ENCODE results near the gene ERCC2. TPM values are rescaled to one million over a fixed set of nuclear protein-coding genes. Genes with fewer than 3 reads are reported as not detected.

Gene ERCC2
- total and polyA plus RNA-seq, 7 donors, result 4.2 to 12.9 (median 9.7) TPM

- intact Hi-C loops (cut with DNase I), result no loop called here
- Histone ChIP-seq H3K4me3 (no peak overlapping the region), H3K27ac (no peak overlapping the region), H3K36me3 (no peaks in the 10 kb centered on the region), H3K9me3 (no peaks in the 10 kb centered on the region), H3K27me3 (peaks cover under 1 to 9% (median 7%) of the 10 kb centered on the region in 3 donors), H3K4me1 (peaks cover 0 to 8% (median 2%) of the 10 kb centered on the region in 4 donors)
- DNase-seq, result no peak
- 83 to 90% methylated on average over 1 of the region's 1 CpG for WGBS, 2 donors
- TF ChIP-seq EP300 (IDR thresholded peaks at IDR 0.05), result no peak
- TF ChIP-seq POLR2A (IDR thresholded peaks at IDR 0.05), result no peak
- no peak for TF ChIP-seq POLR2AphosphoS5 (IDR thresholded peaks at IDR 0.05)
- TF ChIP-seq CTCF (IDR thresholded peaks at IDR 0.05), result no peak
These were observed 9.7 kb upstream of the ERCC2 start for GRCh38 chr19:45380107-45380506.

- intact Hi-C loops (cut with DNase I), result no loop called here
- Histone ChIP-seq H3K4me3 (no peak overlapping the region), H3K27ac (peak overlapping the region in 1 of 4 donors; percentile 36), H3K27me3 (no peaks in the 10 kb centered on the region), H3K9me3 (no peaks in the 10 kb centered on the region), H3K4me1 (peaks cover 0 to 10% (median 2%) of the 10 kb centered on the region in 4 donors), H3K36me3 (no peaks in the 10 kb centered on the region)
- DNase-seq, result peak; percentile 82
- TF ChIP-seq CTCF (IDR thresholded peaks at IDR 0.05), result no peak
- no peak for TF ChIP-seq POLR2A (IDR thresholded peaks at IDR 0.05)
- no peak for TF ChIP-seq EP300 (IDR thresholded peaks at IDR 0.05)
- no peak for TF ChIP-seq POLR2AphosphoS5 (IDR thresholded peaks at IDR 0.05)
- 70 to 78% methylated on average over 13 of the region's 13 CpGs for WGBS, 2 donors
These were observed 5.8 kb upstream of the ERCC2 start for GRCh38 chr19:45376045-45376724.

GRCh38 chr19:45368737-45369340 lies 1.5 kb downstream of the ERCC2 start:
- H3K36me3 ChIP-seq, result peaks cover 0 to 11% (median 1%) of the 10 kb centered on the region in 4 donors
- peaks cover 0 to 18% (median 7%) of the 10 kb centered on the region in 4 donors for H3K4me1 ChIP-seq
- 95 to 96% methylated on average over 11 of the region's 11 CpGs for WGBS, 2 donors
- intact Hi-C loops (cut with DNase I), result no loop called here
- TF ChIP-seq POLR2A (IDR thresholded peaks at IDR 0.05) (no peak), POLR2AphosphoS5 (IDR thresholded peaks at IDR 0.05) (no peak), CTCF (IDR thresholded peaks at IDR 0.05) (no peak), EP300 (IDR thresholded peaks at IDR 0.05) (no peak)
- no peaks in the 10 kb centered on the region for H3K9me3 ChIP-seq
- H3K27ac ChIP-seq, result no peak overlapping the region
- H3K27me3 ChIP-seq, result no peaks in the 10 kb centered on the region
- no peak for DNase-seq
- H3K4me3 ChIP-seq, result no peak overlapping the region

- peaks cover 0 to 15% (median 3%) of the 10 kb centered on the region in 4 donors for H3K36me3 ChIP-seq
- peaks cover 0 to 18% (median 7%) of the 10 kb centered on the region in 4 donors for H3K4me1 ChIP-seq
- TF ChIP-seq POLR2AphosphoS5 (IDR thresholded peaks at IDR 0.05) (no peak), POLR2A (IDR thresholded peaks at IDR 0.05) (no peak), CTCF (IDR thresholded peaks at IDR 0.05) (no peak), EP300 (IDR thresholded peaks at IDR 0.05) (no peak)
- no peaks in the 10 kb centered on the region for H3K9me3 ChIP-seq
- H3K27ac ChIP-seq, result no peak overlapping the region
- no peak overlapping the region for H3K4me3 ChIP-seq
- H3K27me3 ChIP-seq, result no peaks in the 10 kb centered on the region
- no peak for DNase-seq
- 95 to 96% methylated on average over 4 of the region's 4 CpGs for WGBS, 2 donors
- intact Hi-C loops (cut with DNase I), result no loop called here
These were observed 2.2 kb downstream of the ERCC2 start for GRCh38 chr19:45368127-45368526.
